HCT116 (cell line): Measurements from ENCODE around the gene DTX1. TPM values are rescaled to one million over a fixed set of nuclear protein-coding genes. Genes with fewer than 3 reads are reported as not detected.

ENCODE experiments used
- ATAC-seq: fragments of 200-7000 bp; cut with Tn5 transposase; 2 replicates; pipeline ENCODE4 v1.9.1; 2020; ENCODE audit warnings: mild to moderate bottlenecking, moderate library complexity
- BruUV-seq: library from RNA; stranded (reverse); fragments of 400-500 nt; replicated peaks from 2 replicates; lab custom pipeline; 2021; lab: Mats Ljungman, UMichigan
- CTCF ChIA-PET: fragments of 300-600 bp; sonication (Branson Sonifier 250); formaldehyde crosslinking; loops from one replicate; lab custom pipeline; 2021; ENCODE audit warnings: antibody characterized with exemption; lab: Charles Lee
- POLR2A ChIA-PET: fragments of 300-600, 350-600 bp; sonication (Branson Sonifier 250); formaldehyde crosslinking; loops from one replicate; lab custom pipeline; 2021; ENCODE audit warnings: antibody characterized with exemption; lab: Charles Lee
- RAD21 ChIA-PET, 2 experiments: fragments of 300-600 bp; sonication (Branson Sonifier 250); formaldehyde crosslinking; loops; one replicate each; lab custom pipeline; 2023; ENCODE audit warnings: low total read pairs in 2 of 2; ENCODE audit not compliant: uncharacterized antibody in 2 of 2, unreplicated experiment in 2 of 2, low non-redundant PET in 1 of 2; lab: Charles Lee
- DNase-seq: peaks from one replicate; pipeline ENCODE4 v3.0.0-alpha.2; 2010; ENCODE audit warnings: low read depth, low spot score
- H2AFZ ChIP-seq: fragments of 200-600 bp; shearing (Covaris generic), sonication (generic); 2 replicates; pipeline ENCODE4 v1.6.1; 2017; ENCODE audit warnings: low read depth, mixed run types, mixed read lengths, antibody characterized with exemption, low read length; ENCODE audit not compliant: poor library complexity, severe bottlenecking
- H3K27ac ChIP-seq: 2 replicates; pipeline ENCODE4 v1.5.1; 2012; ENCODE audit warnings: low read depth, low read length
- H3K27me3 ChIP-seq: fragments of 200-600 bp; sonication (generic); 2 replicates; pipeline ENCODE4 v1.6.1; 2016; ENCODE audit warnings: mixed run types, low read length, mixed read lengths; ENCODE audit not compliant: insufficient read depth
- H3K36me3 ChIP-seq, 2 experiments: fragments of 200-500 bp in 1 of 2; fragments of 200-600 bp in 1 of 2; sonication (Bioruptor generic) in 1 of 2; sonication (generic) in 1 of 2; 2 replicates each; pipeline versions ENCODE4 v1.5.1 to v1.6.1; 2014 to 2016; ENCODE audit warnings: low read length in 2 of 2, inconsistent platforms in 1 of 2, mixed read lengths in 1 of 2, mixed run types in 1 of 2; ENCODE audit not compliant: insufficient read depth in 2 of 2, control insufficient read depth in 1 of 2
- H3K4me1 ChIP-seq, 2 experiments: fragments of 200-600 bp in 1 of 2; sonication (generic) in 1 of 2; 2 replicates each; pipeline versions ENCODE4 v1.5.1 to v1.6.1; 2012 to 2017; ENCODE audit warnings: low read length in 2 of 2, inconsistent platforms in 1 of 2, mild to moderate bottlenecking in 1 of 2, mixed read lengths in 1 of 2, mixed run types in 1 of 2, moderate library complexity in 1 of 2; ENCODE audit not compliant: insufficient read depth in 2 of 2, control insufficient read depth in 1 of 2
- H3K4me2 ChIP-seq: fragments of 200-600 bp; sonication (generic); 2 replicates; pipeline ENCODE4 v1.6.1; 2017; ENCODE audit warnings: mixed run types, low read length, mixed read lengths
- H3K4me3 ChIP-seq, 2 experiments: fragments of 200-600 bp in 1 of 2; sonication (generic) in 1 of 2; replicated peaks in 1 of 2; 2 replicates each; pipeline ENCODE4 v1.5.1; 2011 to 2016; ENCODE audit warnings: low read length in 2 of 2, control low read depth in 1 of 2, low read depth in 1 of 2, mild to moderate bottlenecking in 1 of 2, mixed read lengths in 1 of 2, mixed run types in 1 of 2
- H3K79me2 ChIP-seq: fragments of 200-600 bp; sonication (generic); 2 replicates; pipeline ENCODE4 v1.6.1; 2017; ENCODE audit warnings: mild to moderate bottlenecking, mixed run types, low read length, moderate library complexity, mixed read lengths; ENCODE audit not compliant: insufficient read depth
- H3K9ac ChIP-seq: fragments of 200-600 bp; sonication (generic); 2 replicates; pipeline ENCODE4 v1.6.1; 2016; ENCODE audit warnings: low read length, mixed read lengths
- H3K9me2 ChIP-seq: fragments of 200-600 bp; sonication (generic), shearing (Covaris generic); 2 replicates; pipeline ENCODE4 v1.6.1; 2017; ENCODE audit warnings: mixed run types, mild to moderate bottlenecking, moderate library complexity; ENCODE audit not compliant: insufficient read depth
- H3K9me3 ChIP-seq, 2 experiments: fragments of 200-500 bp in 1 of 2; fragments of 200-600 bp in 1 of 2; sonication (Bioruptor generic) in 1 of 2; sonication (generic) in 1 of 2; 2 replicates each; pipeline ENCODE4 v1.6.1; 2014 to 2017; ENCODE audit warnings: low read length in 2 of 2, mixed read lengths in 2 of 2, inconsistent platforms in 1 of 2, low read depth in 1 of 2, mild to moderate bottlenecking in 1 of 2, mixed run types in 1 of 2, moderate library complexity in 1 of 2; ENCODE audit not compliant: control insufficient read depth in 1 of 2, insufficient read depth in 1 of 2
- H4K20me1 ChIP-seq: fragments of 200-600 bp; sonication (generic), shearing (Covaris generic); 2 replicates; pipeline ENCODE4 v1.6.1; 2017; ENCODE audit warnings: mixed run types, mild to moderate bottlenecking, moderate library complexity; ENCODE audit not compliant: insufficient read depth
- EGR1 ChIP-seq: IDR thresholded peaks from 2 replicates; pipeline ENCODE4 v1.6.1; 2012; ENCODE audit warnings: low read depth
- EZH2 ChIP-seq: fragments of 200-600 bp; sonication (generic); IDR thresholded peaks from 2 replicates; pipeline ENCODE4 v1.6.1; 2017; ENCODE audit warnings: antibody characterized with exemption, mixed run types
- FOSL1 ChIP-seq: IDR thresholded peaks from 2 replicates; pipeline ENCODE4 v1.6.1; 2012; ENCODE audit warnings: low read depth
- RAD21 ChIP-seq: IDR thresholded peaks from 2 replicates; pipeline ENCODE4 v1.6.1; 2012; ENCODE audit warnings: low read depth, mild to moderate bottlenecking
- SIN3A ChIP-seq: IDR thresholded peaks from 2 replicates; pipeline ENCODE4 v1.6.1; 2012; ENCODE audit warnings: low read depth
- SRF ChIP-seq: IDR thresholded peaks from 2 replicates; pipeline ENCODE4 v1.6.1; 2012; ENCODE audit warnings: low read depth
- ZFX ChIP-seq: fragments of 450-650 bp; IDR thresholded peaks from 2 replicates; pipeline ENCODE4 v1.6.1; 2017
- intact Hi-C: fragments of 100-400 bp; cut with micrococcal nuclease; formaldehyde crosslinking; loops from 2 replicates; pipeline ENCODE4 v1.10.0; 2022
- total RNA-seq: library from RNA; stranded (reverse); gene quantifications from one replicate; pipeline ENCODE4 v1.2.1, GENCODE V29; 2021; ENCODE audit not compliant: unreplicated experiment
- TF ChIP-seq, protein P1 (sequence below): IDR thresholded peaks from 2 replicates; pipeline ENCODE4 v1.6.1; 2011; ENCODE audit warnings: mild to moderate bottlenecking, low read length, moderate library complexity; ENCODE audit not compliant: insufficient replicate concordance; ENCODE audit errors: extremely low read depth

The DTX1 gene
- total RNA-seq, 1 experiment from 2014 or later, result not detected

DNA sequence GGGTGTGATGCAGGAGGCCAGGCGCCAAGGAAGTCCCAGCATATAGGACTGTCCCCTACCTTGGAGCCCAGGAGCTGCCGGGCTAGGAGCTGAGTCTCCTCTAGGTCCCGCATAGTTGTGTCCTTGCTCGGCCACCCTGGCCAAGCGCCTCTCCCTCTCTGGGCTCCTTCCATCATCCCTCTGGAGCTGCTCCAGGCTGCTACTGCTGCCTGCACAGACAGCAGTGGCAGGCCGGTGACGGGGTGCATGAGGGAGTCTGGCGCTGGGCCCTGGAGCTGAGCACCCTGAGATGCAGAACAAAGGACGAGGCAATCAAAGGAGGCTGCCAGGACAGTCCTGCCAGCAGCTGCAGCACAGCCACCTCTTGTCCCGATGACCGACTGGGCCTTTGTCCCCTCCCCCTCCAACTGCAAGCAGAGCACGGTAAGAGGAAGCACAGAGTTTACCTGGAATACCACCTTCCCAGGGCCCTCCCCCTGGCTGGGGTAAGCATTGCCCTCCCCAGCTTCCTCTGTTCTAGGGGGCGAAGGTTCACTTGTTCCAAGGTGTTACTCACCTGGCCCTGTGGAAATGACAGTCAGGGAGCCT, 10.4 kb downstream of the DTX1 start:
- ChIA-PET CTCF (no interaction called here), RAD21 (no interaction called here), POLR2A (no interaction called here)
- intact Hi-C loops, result no loop called here
- no peaks in the 10 kb centered on the region for H3K9me3 ChIP-seq
- H4K20me1 ChIP-seq, result no peaks in the 10 kb centered on the region
- H3K27me3 ChIP-seq, result no peaks in the 10 kb centered on the region
- H3K36me3 ChIP-seq, result no peaks in the 10 kb centered on the region
- H3K9ac ChIP-seq, result no peak overlapping the region
- no peak overlapping the region for H3K27ac ChIP-seq
- ATAC-seq (no peak), DNase-seq (no peak)
- BruUV-seq, result no TSS peak
- TF ChIP-seq EGR1, result no peak
- TF ChIP-seq ZFX, result no peak
- no peak for TF ChIP-seq SIN3A
- no peak for TF ChIP-seq SRF
- TF ChIP-seq RAD21, result no peak
- no peak for TF ChIP-seq FOSL1
- no peak for TF ChIP-seq EZH2
- TF ChIP-seq, protein P1, sequence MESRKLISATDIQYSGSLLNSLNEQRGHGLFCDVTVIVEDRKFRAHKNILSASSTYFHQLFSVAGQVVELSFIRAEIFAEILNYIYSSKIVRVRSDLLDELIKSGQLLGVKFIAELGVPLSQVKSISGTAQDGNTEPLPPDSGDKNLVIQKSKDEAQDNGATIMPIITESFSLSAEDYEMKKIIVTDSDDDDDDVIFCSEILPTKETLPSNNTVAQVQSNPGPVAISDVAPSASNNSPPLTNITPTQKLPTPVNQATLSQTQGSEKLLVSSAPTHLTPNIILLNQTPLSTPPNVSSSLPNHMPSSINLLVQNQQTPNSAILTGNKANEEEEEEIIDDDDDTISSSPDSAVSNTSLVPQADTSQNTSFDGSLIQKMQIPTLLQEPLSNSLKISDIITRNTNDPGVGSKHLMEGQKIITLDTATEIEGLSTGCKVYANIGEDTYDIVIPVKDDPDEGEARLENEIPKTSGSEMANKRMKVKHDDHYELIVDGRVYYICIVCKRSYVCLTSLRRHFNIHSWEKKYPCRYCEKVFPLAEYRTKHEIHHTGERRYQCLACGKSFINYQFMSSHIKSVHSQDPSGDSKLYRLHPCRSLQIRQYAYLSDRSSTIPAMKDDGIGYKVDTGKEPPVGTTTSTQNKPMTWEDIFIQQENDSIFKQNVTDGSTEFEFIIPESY, result no peak
- H2AFZ ChIP-seq, result no peak overlapping the region
- H3K4me1 ChIP-seq, result no peaks in the 10 kb centered on the region
- H3K79me2 ChIP-seq, result no peaks in the 10 kb centered on the region
- H3K4me2 ChIP-seq, result no peak overlapping the region
- H3K9me2 ChIP-seq, result no peaks in the 10 kb centered on the region
- no peak overlapping the region for H3K4me3 ChIP-seq
